Tibial nerve (tissue), 4 donors: ENCODE results near the gene C2CD5.
"Not testable (repeated sequence)": the region's sequence is repeated elsewhere in the genome, so short reads cannot be mapped to it uniquely, and the experiment has no call there.

Source experiments
- CTCF ChIP-seq, 5 experiments: fragments of 200-600 bp in 3 of 5; fragments of 450-650 bp in 2 of 5; sonication (generic) in 3 of 5; IDR thresholded peaks; one replicate each; pipeline ENCODE4 v1.5.1; 2016 to 2019; ENCODE audit warnings: antibody characterized with exemption in 5 of 5, mild to moderate bottlenecking in 3 of 5, moderate library complexity in 2 of 5
- EP300 ChIP-seq, 2 donors: sonication (generic); formaldehyde crosslinking; IDR thresholded peaks; one replicate each; pipeline ENCODE4 v1.6.1; 2017; ENCODE audit warnings: antibody characterized with exemption in 2 of 2, mild to moderate bottlenecking in 1 of 2

GRCh38 chr12:22444317-22444665 lies 100.1 kb downstream of the C2CD5 start:
- not testable (repeated sequence) for TF ChIP-seq CTCF, EP300 (IDR thresholded peaks at IDR 0.05)
